Uterus (tissue), 4 donors: ENCODE results near the gene DLX6. TPM values are rescaled to one million over a fixed set of nuclear protein-coding genes. Genes with fewer than 3 reads are reported as not detected.

Source experiments
- DNase-seq, 2 donors: peaks; one replicate each; pipeline ENCODE4 v3.0.0-alpha.2; 2019 to 2020
- H3K27ac ChIP-seq, 2 donors: fragments of 200-600 bp; sonication (generic); 1 replicate in 1 of 2; 2 replicates in 1 of 2; pipeline ENCODE4 v1.5.1; 2016 to 2018
- H3K27me3 ChIP-seq, 2 donors: fragments of 200-600 bp; sonication (generic); one replicate each; pipeline ENCODE4 v1.5.1; 2018 to 2019; ENCODE audit warnings: control low read depth in 1 of 2
- H3K36me3 ChIP-seq, 2 donors: fragments of 200-600 bp; sonication (generic); one replicate each; pipeline ENCODE4 v1.5.1; 2019; ENCODE audit warnings: control low read depth in 1 of 2
- H3K4me1 ChIP-seq, 2 donors: fragments of 200-600 bp; sonication (generic); one replicate each; pipeline ENCODE4 v1.5.1; 2018 to 2019; ENCODE audit warnings: control low read depth in 1 of 2
- H3K4me3 ChIP-seq, 2 donors: fragments of 200-600 bp; sonication (generic); 1 replicate in 1 of 2; 2 replicates in 1 of 2; pipeline ENCODE4 v1.5.1; 2018 to 2019; ENCODE audit warnings: mild to moderate bottlenecking in 1 of 2
- H3K9me3 ChIP-seq, 2 donors: fragments of 200-600 bp; sonication (generic); one replicate each; pipeline ENCODE4 v1.5.1; 2019; ENCODE audit warnings: control low read depth in 1 of 2
- CTCF ChIP-seq, 4 experiments: fragments of 200-600 bp in 2 of 4; fragments of 450-650 bp in 2 of 4; sonication (generic) in 2 of 4; IDR thresholded peaks; one replicate each; pipeline ENCODE4 v1.5.1; 2016 to 2019; ENCODE audit warnings: antibody characterized with exemption in 4 of 4, mild to moderate bottlenecking in 2 of 4, moderate library complexity in 1 of 4
- POLR2A ChIP-seq, 2 donors: fragments of 450-650 bp; IDR thresholded peaks; one replicate each; pipeline ENCODE4 v1.6.1; 2016; ENCODE audit warnings: antibody characterized with exemption in 2 of 2, mild to moderate bottlenecking in 1 of 2, moderate library complexity in 1 of 2
- intact Hi-C: fragments of 100-400 bp; cut with DNase I; formaldehyde crosslinking; loops from one replicate; pipeline ENCODE4 v1.15.1; 2023; ENCODE audit warnings: low total_unique reads
- total RNA-seq, 4 donors: library from RNA; depleted of rRNA in 3 of 4; stranded (reverse); fragments of >200 nt in 3 of 4; gene quantifications; one replicate each; pipeline versions ENCODE4 v1.1.0 to v1.2.4, GENCODE V29; 2014 to 2023
- donor health status: DM: yes; HTN: yes; CAD: no.

Gene DLX6
- total RNA-seq, 4 donors from 2014 or later, result 0.30 to 1.5 (median 0.77) TPM; not detected in 1

DNA sequence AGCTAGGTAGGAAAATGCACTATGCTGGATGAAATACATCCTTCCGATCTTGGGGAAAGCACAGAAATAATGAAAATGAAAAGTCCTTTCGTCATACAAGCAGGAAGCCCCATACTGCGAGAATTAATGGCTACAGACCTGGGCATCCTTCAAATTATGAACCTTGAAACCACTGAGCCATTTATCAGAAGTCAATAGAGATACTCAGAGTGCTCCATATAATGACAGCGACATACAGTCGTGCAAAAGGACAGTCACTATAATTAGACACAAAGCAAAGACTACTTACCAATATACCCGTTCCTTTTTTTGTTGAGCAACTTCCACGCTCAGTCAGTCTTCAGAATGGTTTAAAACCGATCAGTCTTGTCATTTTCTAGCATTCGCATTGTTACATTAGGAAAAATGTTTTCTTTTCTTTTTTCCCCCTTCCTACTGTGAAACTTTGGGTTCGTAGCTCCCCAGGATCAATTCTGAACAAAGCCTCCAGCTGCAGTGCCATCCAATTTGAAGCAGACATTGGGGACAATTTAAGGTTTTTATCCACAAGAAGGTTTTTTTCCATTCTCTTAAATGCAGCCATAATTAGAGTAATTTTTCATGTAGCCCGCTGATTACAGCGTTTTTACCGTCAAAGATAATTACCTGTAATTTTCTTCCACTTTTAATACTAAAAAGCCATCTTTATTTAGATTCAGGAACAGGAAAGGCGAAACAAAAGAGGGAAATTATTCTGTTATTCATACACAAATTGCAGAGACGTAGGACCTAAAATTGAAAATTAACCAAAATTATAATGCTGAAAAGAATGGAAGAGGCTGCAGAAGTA is 6.4 kb downstream of the DLX6 start:
- no peak overlapping the region for H3K27ac ChIP-seq
- no peaks in the 10 kb centered on the region for H3K4me1 ChIP-seq
- H3K36me3 ChIP-seq, result no peaks in the 10 kb centered on the region
- no peak for TF ChIP-seq CTCF (IDR thresholded peaks at IDR 0.05)
- no peak for TF ChIP-seq POLR2A (IDR thresholded peaks at IDR 0.05)
- H3K9me3 ChIP-seq, result no peaks in the 10 kb centered on the region
- H3K4me3 ChIP-seq, result no peak overlapping the region
- DNase-seq, result no peak
- intact Hi-C loops, result no loop called here
- peaks cover 4 to 87% of the 10 kb centered on the region in 2 donors for H3K27me3 ChIP-seq

DNA sequence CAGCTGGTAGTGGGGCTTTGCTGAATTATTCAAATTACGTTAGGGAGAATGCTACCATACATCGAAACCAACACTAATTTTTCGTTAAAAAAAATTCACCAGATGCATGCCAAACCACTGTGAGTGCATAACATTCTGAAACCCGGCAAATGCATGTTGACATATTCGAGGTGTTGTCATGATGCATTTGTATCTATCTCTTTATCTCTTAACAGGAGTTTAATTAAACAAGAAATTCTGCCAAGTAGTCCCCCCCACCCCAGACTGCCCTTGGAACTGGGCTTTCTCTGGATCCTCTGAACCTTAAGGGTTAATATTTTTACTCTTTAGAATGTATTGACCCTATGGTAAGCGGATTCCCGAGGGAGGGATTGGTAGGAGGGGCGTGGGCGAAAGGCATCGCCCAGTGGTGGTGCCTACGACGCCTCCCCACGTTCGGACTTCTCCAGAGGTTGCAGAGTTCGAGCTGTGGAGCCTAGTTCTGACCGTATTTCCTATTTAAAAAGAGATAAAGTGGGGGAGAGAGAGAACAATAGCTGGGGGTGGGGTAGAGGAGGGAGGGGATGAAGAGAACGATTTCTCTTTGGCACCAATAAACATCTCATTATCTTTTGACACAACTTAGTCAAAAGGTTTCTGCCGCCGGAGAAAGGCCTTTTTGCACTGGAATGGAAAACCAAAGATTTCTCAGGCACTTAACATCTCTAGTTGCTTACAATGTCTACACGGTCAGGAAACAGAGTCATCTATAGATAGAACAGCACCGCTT is 7.2 kb downstream of the DLX6 start:
- Histone ChIP-seq H3K4me1 (peaks cover 0 to 5% of the 10 kb centered on the region in 2 donors), H3K27me3 (peaks cover 3 to 88% of the 10 kb centered on the region in 2 donors), H3K9me3 (no peaks in the 10 kb centered on the region), H3K4me3 (no peak overlapping the region), H3K36me3 (no peaks in the 10 kb centered on the region), H3K27ac (no peak overlapping the region)
- DNase-seq, result no peak
- intact Hi-C loops, result no loop called here
- TF ChIP-seq POLR2A (IDR thresholded peaks at IDR 0.05) (no peak), CTCF (IDR thresholded peaks at IDR 0.05) (no peak)

DNA sequence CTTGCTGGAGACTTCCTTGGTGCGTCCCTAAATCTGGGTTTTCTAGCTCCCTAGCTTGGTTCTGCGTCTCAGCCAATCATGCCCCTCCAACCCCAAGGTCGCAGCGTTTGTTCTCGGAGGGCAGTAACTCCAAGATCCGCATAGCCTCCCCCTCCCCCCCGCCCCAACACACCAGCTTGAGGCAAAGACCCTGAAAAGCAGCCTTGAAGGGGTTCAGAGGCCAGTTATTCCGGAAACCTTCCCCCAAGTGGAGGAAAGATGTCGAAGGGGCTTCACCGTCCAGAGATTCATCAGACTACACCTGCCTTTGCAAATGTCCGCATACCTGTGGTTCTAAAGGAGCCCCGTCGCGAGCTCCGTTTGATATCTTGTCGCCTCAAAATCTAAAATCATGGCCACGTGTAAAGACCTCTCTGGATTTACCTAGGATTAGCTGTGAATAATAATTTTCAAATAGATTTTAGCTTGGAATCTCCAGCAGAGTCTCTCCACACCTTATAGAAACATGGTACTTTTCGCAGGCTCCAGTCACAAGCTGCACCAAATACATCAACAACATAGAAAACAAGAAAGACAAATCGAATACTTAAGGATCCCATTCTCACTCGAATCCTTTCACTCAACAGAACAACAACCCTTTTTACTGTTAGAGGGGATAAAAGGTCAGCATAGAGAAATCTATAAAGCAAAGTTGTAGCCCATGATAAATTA is 7.9 kb downstream of the DLX6 start:
- Histone ChIP-seq H3K9me3 (no peaks in the 10 kb centered on the region), H3K27me3 (peaks cover 3 to 90% of the 10 kb centered on the region in 2 donors), H3K4me3 (no peak overlapping the region), H3K36me3 (no peaks in the 10 kb centered on the region), H3K4me1 (peaks cover 0 to 5% of the 10 kb centered on the region in 2 donors), H3K27ac (no peak overlapping the region)
- intact Hi-C loops, result no loop called here
- no peak for DNase-seq
- TF ChIP-seq POLR2A (IDR thresholded peaks at IDR 0.05) (no peak), CTCF (IDR thresholded peaks at IDR 0.05) (no peak)

GRCh38 chr7:97013845-97014134 is 8.4 kb downstream of the DLX6 start:
- intact Hi-C loops, result no loop called here
- no peak overlapping the region for H3K27ac ChIP-seq
- H3K27me3 ChIP-seq, result peaks cover 3 to 92% of the 10 kb centered on the region in 2 donors
- TF ChIP-seq CTCF (IDR thresholded peaks at IDR 0.05) (no peak), POLR2A (IDR thresholded peaks at IDR 0.05) (no peak)
- H3K36me3 ChIP-seq, result no peaks in the 10 kb centered on the region
- H3K4me3 ChIP-seq, result no peak overlapping the region
- peaks cover 0 to 5% of the 10 kb centered on the region in 2 donors for H3K4me1 ChIP-seq
- no peaks in the 10 kb centered on the region for H3K9me3 ChIP-seq
- DNase-seq, result no peak
